GM18873 (cell line): ENCODE measurements around the gene ESYT1.
"Not testable (repeated sequence)": the region's sequence is repeated elsewhere in the genome, so short reads cannot be mapped to it uniquely, and the experiment has no call there.

ENCODE experiments used
- ATAC-seq: cut with Tn5 transposase; IDR thresholded peaks from one replicate; pipeline ENCODE4 v1.9.1; 2021; ENCODE audit warnings: mild to moderate bottlenecking, moderate library complexity, moderate number of reproducible peaks; ENCODE audit not compliant: unreplicated experiment, low FRiP score

ESYT1 gene

GRCh38 chr12:56155256-56155845 is 27.3 kb downstream of the ESYT1 start:
- ATAC-seq = no peak

- not testable (repeated sequence) for ATAC-seq
Measured at GRCh38 chr12:56156464-56157200, 28.6 kb downstream of the ESYT1 start.

- ATAC-seq = peak; percentile 32
Measured at GRCh38 chr12:56157201-56158028, 29.3 kb downstream of the ESYT1 start.

- ATAC-seq = peak; percentile 76
Measured at GRCh38 chr12:56158029-56158925, 30.2 kb downstream of the ESYT1 start, which contains the start of gene MYL6. TSS of gene MYL6 (plus strand) at chr12:56158359. CDS start at chr12:56158402, 43 bp downstream.

GRCh38 chr12:56158926-56159461 is 30.9 kb downstream of the ESYT1 start:
- ATAC-seq = no peak

GRCh38 chr12:56159482-56160192 is 31.6 kb downstream of the ESYT1 start:
- ATAC-seq = no peak

GRCh38 chr12:56160193-56160763 is 32.2 kb downstream of the ESYT1 start:
- ATAC-seq = no peak

- no peak for ATAC-seq
Measured at GRCh38 chr12:56160894-56161689, 33.0 kb downstream of the ESYT1 start.

- no peak for ATAC-seq
Measured at GRCh38 chr12:56161690-56162351, 33.8 kb downstream of the ESYT1 start.

GRCh38 chr12:56162468-56163290 is 34.6 kb downstream of the ESYT1 start:
- no peak for ATAC-seq

- no peak for ATAC-seq
Measured at GRCh38 chr12:56163533-56164344, 35.7 kb downstream of the ESYT1 start.

- ATAC-seq = no peak
Measured at GRCh38 chr12:56164345-56164729, 36.3 kb downstream of the ESYT1 start.

- ATAC-seq = no peak
Measured at GRCh38 chr12:56165369-56165768, 37.3 kb downstream of the ESYT1 start.

GRCh38 chr12:56169229-56169759 is 41.2 kb downstream of the ESYT1 start:
- ATAC-seq = no peak

GRCh38 chr12:56172839-56173238 is 44.8 kb downstream of the ESYT1 start:
- no peak for ATAC-seq

- ATAC-seq = no peak
Measured at GRCh38 chr12:56178347-56178746, 50.3 kb downstream of the ESYT1 start.
